Ishikawa (cell line): ENCODE measurements around the gene DVL2.

Source experiments
- CEBPB ChIP-seq: IDR thresholded peaks from 2 replicates; pipeline ENCODE4 v1.6.1; 2012
- EGR1 ChIP-seq: IDR thresholded peaks from 2 replicates; pipeline ENCODE4 v1.6.1; 2012

DNA sequence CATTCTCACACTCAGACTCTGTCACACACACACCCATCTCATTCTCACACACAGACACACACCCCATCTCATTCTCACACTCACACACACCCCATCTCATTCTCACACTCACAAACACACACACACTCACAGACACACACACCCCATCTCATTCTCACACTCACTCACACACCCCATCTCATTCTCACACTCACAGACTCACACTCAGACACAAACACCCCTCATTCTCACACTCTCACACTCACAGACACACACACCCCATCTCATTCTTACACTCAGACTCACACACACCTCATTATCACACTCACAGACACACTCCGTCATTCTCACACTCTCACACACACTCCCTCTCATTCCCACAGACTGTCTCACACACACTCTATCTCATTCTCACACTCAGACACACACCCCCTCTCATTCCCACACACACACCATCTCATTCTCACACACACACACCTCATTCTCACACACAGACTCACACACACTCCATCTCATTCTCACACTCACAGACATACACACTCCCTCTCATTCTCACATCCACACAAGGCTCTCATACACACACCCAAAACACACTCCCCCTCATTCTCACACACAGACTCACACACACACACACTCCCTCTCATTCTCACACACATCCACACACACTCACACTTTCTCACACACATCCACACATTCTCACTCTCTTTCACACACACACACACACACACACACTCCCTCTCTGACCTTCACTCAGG, 58.0 kb downstream of the DVL2 start:
- TF ChIP-seq CEBPB = no peak
- no peak for TF ChIP-seq EGR1
